H9 (cell line): ENCODE results near the gene FAM237A. TPM values are rescaled to one million over a fixed set of nuclear protein-coding genes. Genes with fewer than 3 reads are reported as not detected.
A peak's percentile ranks its signal among the peaks of the same experiment; 100 is the strongest.

ENCODE experiments used
- DNase-seq: peaks from one replicate; pipeline ENCODE4 v3.0.0-alpha.2; 2017
- H2AFZ ChIP-seq: one replicate; pipeline ENCODE4 v1.6.1; 2013; ENCODE audit warnings: mild to moderate bottlenecking, low read length, control low read depth, moderate library complexity
- H2AK5ac ChIP-seq: 2 replicates; pipeline ENCODE4 v1.6.1; 2013; ENCODE audit warnings: low read length, control low read depth, mixed read lengths; ENCODE audit not compliant: insufficient read length
- H2BK120ac ChIP-seq: one replicate; pipeline ENCODE4 v1.6.1; 2013; ENCODE audit warnings: low read depth, mild to moderate bottlenecking, low read length, control low read depth, inconsistent platforms; ENCODE audit not compliant: poor library complexity, severe bottlenecking
- H2BK12ac ChIP-seq: 2 replicates; pipeline ENCODE4 v1.6.1; 2013; ENCODE audit warnings: low read length, control low read depth, mixed read lengths, low read depth; ENCODE audit not compliant: insufficient read length
- H2BK15ac ChIP-seq: 2 replicates; pipeline ENCODE4 v1.6.1; 2013; ENCODE audit warnings: low read depth, low read length, control low read depth
- H2BK20ac ChIP-seq: one replicate; pipeline ENCODE4 v1.6.1; 2013; ENCODE audit warnings: low read depth, mild to moderate bottlenecking, low read length, control low read depth, inconsistent platforms; ENCODE audit not compliant: poor library complexity, severe bottlenecking
- H2BK5ac ChIP-seq: 2 replicates; pipeline ENCODE4 v1.6.1; 2013; ENCODE audit warnings: low read length, control low read depth, mixed read lengths; ENCODE audit not compliant: insufficient read length
- H3K14ac ChIP-seq: 2 replicates; pipeline ENCODE4 v1.6.1; 2013; ENCODE audit warnings: low read length, control low read depth; ENCODE audit not compliant: insufficient read depth
- H3K18ac ChIP-seq: 2 replicates; pipeline ENCODE4 v1.6.1; 2013; ENCODE audit warnings: low read depth, mild to moderate bottlenecking, mixed read lengths, low read length, control low read depth; ENCODE audit not compliant: insufficient read length
- H3K23ac ChIP-seq: 2 replicates; pipeline ENCODE4 v1.6.1; 2013; ENCODE audit warnings: low read length, control low read depth, mixed read lengths, low read depth; ENCODE audit not compliant: insufficient read length
- H3K23me2 ChIP-seq: 2 replicates; pipeline ENCODE4 v1.6.1; 2013; ENCODE audit warnings: low read depth, mild to moderate bottlenecking, mixed read lengths, low read length, control low read depth; ENCODE audit not compliant: insufficient read length, poor library complexity, severe bottlenecking
- H3K27ac ChIP-seq: 2 replicates; pipeline ENCODE4 v1.5.1; 2013; ENCODE audit warnings: low read length, control low read depth, mixed read lengths, low read depth; ENCODE audit not compliant: insufficient read length
- H3K27me3 ChIP-seq: 2 replicates; pipeline ENCODE4 v1.6.1; 2013; ENCODE audit warnings: low read length, control low read depth, inconsistent platforms; ENCODE audit not compliant: insufficient read depth
- H3K4ac ChIP-seq: 2 replicates; pipeline ENCODE4 v1.6.1; 2013; ENCODE audit warnings: low read depth, mild to moderate bottlenecking, control low read depth, inconsistent platforms, low read length, moderate library complexity
- H3K4me1 ChIP-seq: 2 replicates; pipeline ENCODE4 v1.6.1; 2013; ENCODE audit warnings: low read length, control low read depth, inconsistent platforms; ENCODE audit not compliant: insufficient read depth
- H3K4me2 ChIP-seq: 2 replicates; pipeline ENCODE4 v1.6.1; 2013; ENCODE audit warnings: low read length, control low read depth, mixed read lengths; ENCODE audit not compliant: insufficient read length, insufficient read depth
- H3K56ac ChIP-seq: 2 replicates; pipeline ENCODE4 v1.6.1; 2013; ENCODE audit warnings: low read depth, mild to moderate bottlenecking, mixed read lengths, low read length, control low read depth; ENCODE audit not compliant: insufficient read length
- H3K79me1 ChIP-seq: 2 replicates; pipeline ENCODE4 v1.6.1; 2013; ENCODE audit warnings: low read depth, mild to moderate bottlenecking, moderate library complexity, low read length, control low read depth, inconsistent platforms; ENCODE audit not compliant: insufficient read depth, poor library complexity, severe bottlenecking
- H3K79me2 ChIP-seq: 2 replicates; pipeline ENCODE4 v1.6.1; 2013; ENCODE audit warnings: low read length, control low read depth, inconsistent platforms; ENCODE audit not compliant: insufficient read depth
- H3K9ac ChIP-seq: 2 replicates; pipeline ENCODE4 v1.6.1; 2013; ENCODE audit warnings: low read length, control low read depth, mixed read lengths; ENCODE audit not compliant: insufficient read length; ENCODE audit errors: extremely low read depth
- H3K9me3 ChIP-seq: one replicate; pipeline ENCODE4 v1.6.1; 2013; ENCODE audit warnings: low read depth, low read length, inconsistent platforms; ENCODE audit not compliant: control insufficient read depth
- H3T11ph ChIP-seq: one replicate; pipeline ENCODE4 v1.6.1; 2013; ENCODE audit warnings: mild to moderate bottlenecking, low read length, control low read depth, inconsistent platforms
- H4K20me1 ChIP-seq: one replicate; pipeline ENCODE4 v1.6.1; 2013; ENCODE audit not compliant: control insufficient read depth, insufficient read length, insufficient read depth
- H4K5ac ChIP-seq: 2 replicates; pipeline ENCODE4 v1.6.1; 2013; ENCODE audit warnings: low read depth, mild to moderate bottlenecking, mixed read lengths, low read length, control low read depth; ENCODE audit not compliant: insufficient read length
- H4K8ac ChIP-seq: replicated peaks from 2 replicates; pipeline ENCODE4 v1.6.1; 2013; ENCODE audit warnings: low read length, control low read depth, mixed read lengths, low read depth; ENCODE audit not compliant: insufficient read length
- H4K91ac ChIP-seq: 2 replicates; pipeline ENCODE4 v1.6.1; 2013; ENCODE audit warnings: low read depth, mild to moderate bottlenecking, moderate library complexity, mixed read lengths, low read length, control low read depth; ENCODE audit not compliant: insufficient read length
- H3K27ac Mint-ChIP-seq, 3 experiments: 2 replicates in 2 of 3; 3 replicates in 1 of 3; pipeline ENCODE4 v1.8.0; 2020 to 2021; ENCODE audit warnings: mixed read lengths in 3 of 3, mild to moderate bottlenecking in 1 of 3, moderate library complexity in 1 of 3
- H3K27me3 Mint-ChIP-seq: 2 replicates; pipeline ENCODE4 v1.8.0; 2021; ENCODE audit warnings: low read depth, mild to moderate bottlenecking, moderate library complexity, mixed read lengths
- H3K36me3 Mint-ChIP-seq, 3 experiments: 2 replicates in 2 of 3; 3 replicates in 1 of 3; pipeline ENCODE4 v1.8.0; 2020 to 2021; ENCODE audit warnings: low read depth in 3 of 3, mixed read lengths in 3 of 3; ENCODE audit not compliant: insufficient read depth in 1 of 3
- H3K4me1 Mint-ChIP-seq, 2 experiments: 2 replicates each; pipeline ENCODE4 v1.8.0; 2020; ENCODE audit warnings: mixed read lengths in 2 of 2
- H3K4me3 Mint-ChIP-seq, 2 experiments: 2 replicates in 1 of 2; 3 replicates in 1 of 2; pipeline ENCODE4 v1.8.0; 2020 to 2021; ENCODE audit warnings: mild to moderate bottlenecking in 2 of 2, mixed read lengths in 2 of 2, moderate library complexity in 1 of 2
- H3K9me3 Mint-ChIP-seq, 2 experiments: 2 replicates in 1 of 2; 3 replicates in 1 of 2; pipeline ENCODE4 v1.8.0; 2020; ENCODE audit warnings: mild to moderate bottlenecking in 2 of 2, mixed read lengths in 2 of 2, moderate library complexity in 1 of 2
- WGBS: extraction: QIAGEN DNeasy Blood & Tissue Kit; methylation state at CpG from one replicate; pipeline ENCODE4 v1.1.7; 2013; ENCODE audit warnings: missing lambda C conversion rate, low lambda C conversion rate, mixed read lengths; ENCODE audit not compliant: insufficient read length; ENCODE audit errors: extremely low coverage; 5-methylcytosine and 5-hydroxymethylcytosine counted together
- total RNA-seq: library from RNA; stranded (reverse); gene quantifications from 2 replicates; pipeline ENCODE4 v1.2.1, GENCODE V29; 2021
- TF ChIP-seq, protein P1 (sequence below): fragments of 200-600 bp; sonication (generic); conservative IDR thresholded peaks from 3 replicates; pipeline ENCODE4 v1.8.0; 2021; ENCODE audit warnings: antibody characterized with exemption, mild to moderate bottlenecking

FAM237A gene
- total RNA-seq, 1 experiment from 2014 or later = not detected

DNA sequence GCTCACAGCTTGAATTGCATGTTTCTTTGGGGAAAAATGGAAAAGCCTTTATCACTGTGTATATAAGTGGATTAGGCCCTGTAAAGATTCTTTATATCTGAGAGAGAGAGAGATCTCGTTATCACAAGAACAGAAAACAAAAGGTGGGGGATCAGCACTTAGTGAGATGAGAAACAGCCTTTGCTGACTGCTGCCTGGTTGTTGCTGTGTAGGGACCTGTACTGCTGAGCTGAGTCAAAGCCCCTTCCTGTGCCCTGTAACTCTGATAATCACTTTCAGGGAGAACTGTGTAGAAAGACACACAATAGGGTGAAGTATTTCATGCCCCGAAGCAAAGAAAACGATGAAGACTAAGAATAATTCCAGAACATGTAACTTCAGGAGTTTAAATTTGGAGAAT, 30.6 kb upstream of the FAM237A start:
- Histone ChIP-seq H2BK20ac (no peak overlapping the region), H3K23ac (no peak overlapping the region), H2AK5ac (no peak overlapping the region), H3K9ac (no peak overlapping the region), H3K4ac (no peak overlapping the region), H3T11ph (no peak overlapping the region), H2BK12ac (no peak overlapping the region), H3K18ac (no peak overlapping the region), H3K79me2 (no peaks in the 10 kb centered on the region), H3K4me1 (no peaks in the 10 kb centered on the region), H3K27me3 (no peaks in the 10 kb centered on the region), H2BK120ac (no peak overlapping the region), H4K20me1 (no peaks in the 10 kb centered on the region), H3K14ac (no peak overlapping the region), H2BK5ac (no peak overlapping the region), H3K4me2 (no peak overlapping the region), H2BK15ac (no peak overlapping the region), H4K91ac (no peak overlapping the region), H4K8ac (no peak overlapping the region), H3K56ac (no peak overlapping the region), H3K27ac (no peak overlapping the region), H2AFZ (no peak overlapping the region), H3K79me1 (no peaks in the 10 kb centered on the region), H4K5ac (no peak overlapping the region), H3K23me2 (no peaks in the 10 kb centered on the region), H3K9me3 (no peaks in the 10 kb centered on the region)
- peak overlapping the region in 2 of 3 experiments; percentile 10 to 60; a peak in 2 of 7 replicates for H3K27ac Mint-ChIP-seq
- no peaks in the 10 kb centered on the region for H3K27me3 Mint-ChIP-seq
- DNase-seq = no peak
- no CpG with 5 or more reads among the region's 3 CpGs for WGBS
- no peak overlapping the region for H3K4me3 Mint-ChIP-seq
- peaks cover 5 to 6% of the 10 kb centered on the region in 2 experiments for H3K4me1 Mint-ChIP-seq
- H3K9me3 Mint-ChIP-seq = no peaks in the 10 kb centered on the region
- TF ChIP-seq, protein P1, sequence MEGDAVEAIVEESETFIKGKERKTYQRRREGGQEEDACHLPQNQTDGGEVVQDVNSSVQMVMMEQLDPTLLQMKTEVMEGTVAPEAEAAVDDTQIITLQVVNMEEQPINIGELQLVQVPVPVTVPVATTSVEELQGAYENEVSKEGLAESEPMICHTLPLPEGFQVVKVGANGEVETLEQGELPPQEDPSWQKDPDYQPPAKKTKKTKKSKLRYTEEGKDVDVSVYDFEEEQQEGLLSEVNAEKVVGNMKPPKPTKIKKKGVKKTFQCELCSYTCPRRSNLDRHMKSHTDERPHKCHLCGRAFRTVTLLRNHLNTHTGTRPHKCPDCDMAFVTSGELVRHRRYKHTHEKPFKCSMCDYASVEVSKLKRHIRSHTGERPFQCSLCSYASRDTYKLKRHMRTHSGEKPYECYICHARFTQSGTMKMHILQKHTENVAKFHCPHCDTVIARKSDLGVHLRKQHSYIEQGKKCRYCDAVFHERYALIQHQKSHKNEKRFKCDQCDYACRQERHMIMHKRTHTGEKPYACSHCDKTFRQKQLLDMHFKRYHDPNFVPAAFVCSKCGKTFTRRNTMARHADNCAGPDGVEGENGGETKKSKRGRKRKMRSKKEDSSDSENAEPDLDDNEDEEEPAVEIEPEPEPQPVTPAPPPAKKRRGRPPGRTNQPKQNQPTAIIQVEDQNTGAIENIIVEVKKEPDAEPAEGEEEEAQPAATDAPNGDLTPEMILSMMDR = no peak
- H3K36me3 Mint-ChIP-seq = peaks cover 2 to 11% (median 7%) of the 10 kb centered on the region in 3 experiments; a peak in 5 of 7 replicates
